Dermis microvascular lymphatic vessel endothelial cell (primary cell): ENCODE measurements around the gene RNPC3. TPM values are rescaled to one million over a fixed set of nuclear protein-coding genes. Genes with fewer than 3 reads are reported as not detected.
"Not testable (repeated sequence)": the region's sequence is repeated elsewhere in the genome, so short reads cannot be mapped to it uniquely, and the experiment has no call there.

Experiments
- DNase-seq, 2 donors: peaks; one replicate each; pipeline versions ENCODE4 v3.0.0 to v3.0.0-alpha.2; 2010; ENCODE audit warnings: low read depth in 2 of 2
- total RNA-seq: library from RNA; depleted of rRNA; stranded (reverse); fragments of >200 nt; gene quantifications from 2 replicates; pipeline ENCODE4 v1.2.1, GENCODE V29; 2014

The RNPC3 gene
- total RNA-seq, 1 donor from 2014 or later: 3.1 TPM

DNA sequence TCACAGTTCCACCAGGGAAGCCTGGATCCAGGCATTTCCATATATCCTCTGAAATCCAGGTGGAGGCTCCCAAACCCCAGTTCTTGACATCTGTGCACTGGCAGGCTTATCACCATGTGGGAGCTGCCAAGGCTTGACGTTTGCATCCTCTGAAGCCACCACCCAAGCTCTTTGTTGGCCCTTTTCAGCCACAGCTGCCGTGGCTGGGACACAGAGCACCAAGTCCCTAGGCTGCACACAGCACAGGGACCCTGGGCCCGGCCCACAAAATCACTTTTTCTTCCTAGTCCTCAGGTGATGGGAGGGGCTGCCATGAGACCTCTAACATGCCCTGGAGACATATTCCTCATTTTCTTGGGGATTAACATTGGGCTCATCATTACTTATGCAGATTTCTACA, 22.3 kb downstream of the RNPC3 start:
- no peak for DNase-seq

DNA sequence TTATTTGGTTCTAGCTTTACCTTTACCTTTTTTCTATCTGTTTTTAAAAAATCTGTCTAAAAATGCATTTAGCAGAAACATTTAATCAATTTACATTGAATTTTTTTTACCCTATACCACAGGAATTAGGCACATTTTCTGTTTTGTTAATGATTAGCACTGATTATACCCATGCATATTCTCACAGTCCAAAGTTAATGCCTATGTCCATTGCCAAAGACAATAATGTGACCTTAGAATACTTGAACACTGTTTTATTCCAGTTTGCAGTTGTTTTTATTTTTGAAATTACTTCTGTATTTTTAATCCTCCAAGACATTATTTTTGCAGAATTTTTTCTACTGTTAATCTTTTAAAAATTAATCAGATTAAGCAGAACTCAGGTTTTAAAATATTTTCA, 34.9 kb downstream of the RNPC3 start:
- DNase-seq: no peak

DNA sequence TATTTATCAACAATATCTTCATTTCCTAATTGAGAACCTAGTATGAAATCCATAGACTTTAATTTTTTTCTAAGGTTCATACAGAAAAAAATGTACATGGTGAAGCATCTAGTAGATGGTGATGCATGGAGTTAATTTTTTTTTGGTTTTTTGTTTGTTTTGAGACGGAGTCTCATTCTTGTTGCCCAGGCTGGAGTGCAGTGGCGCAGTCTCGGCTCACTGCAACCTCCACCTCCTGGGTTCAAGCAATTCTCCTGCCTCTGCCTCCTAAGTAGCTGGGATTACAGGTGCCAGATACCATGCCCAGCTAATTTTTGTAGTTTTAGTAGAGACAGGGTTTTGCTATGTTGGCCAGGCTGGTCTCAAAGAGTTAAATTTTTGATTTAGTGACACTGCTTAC, 35.6 kb downstream of the RNPC3 start:
- not testable (repeated sequence) for DNase-seq

DNA sequence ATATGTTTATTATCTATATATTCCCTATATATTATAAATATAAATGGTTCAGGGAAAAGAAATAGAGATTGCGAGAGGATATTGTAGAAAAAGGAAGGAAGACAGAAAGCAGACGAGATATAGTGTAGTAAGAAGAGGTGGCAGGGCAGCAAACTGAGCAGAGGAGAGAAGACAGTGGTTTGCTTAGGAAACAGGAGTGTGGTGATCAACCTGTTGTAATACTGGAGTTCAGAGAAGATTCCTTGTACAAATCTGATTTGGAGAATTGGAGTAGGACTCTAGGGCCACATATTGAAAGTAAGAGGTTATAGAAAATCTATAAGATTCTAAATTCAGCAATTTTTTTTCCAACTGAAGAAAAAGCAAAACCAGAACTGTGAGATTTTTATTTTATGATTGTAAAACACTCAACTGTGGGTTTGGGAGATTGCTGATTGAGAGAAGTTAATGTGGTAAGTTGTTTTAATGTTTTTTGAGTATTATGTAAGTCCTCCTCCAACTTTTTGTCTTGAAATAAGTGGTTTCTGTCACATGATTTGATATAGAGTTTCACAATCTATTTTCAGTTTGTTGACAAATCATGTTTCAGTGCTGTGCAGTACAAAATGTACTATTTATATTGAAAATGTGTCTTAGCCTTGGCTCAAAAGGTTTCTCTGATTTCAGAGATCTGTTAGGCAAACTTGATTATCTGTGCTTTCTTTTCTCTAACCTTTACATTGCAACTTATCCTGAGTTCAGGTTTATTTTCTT, 36.3 kb downstream of the RNPC3 start:
- no peak for DNase-seq

DNA sequence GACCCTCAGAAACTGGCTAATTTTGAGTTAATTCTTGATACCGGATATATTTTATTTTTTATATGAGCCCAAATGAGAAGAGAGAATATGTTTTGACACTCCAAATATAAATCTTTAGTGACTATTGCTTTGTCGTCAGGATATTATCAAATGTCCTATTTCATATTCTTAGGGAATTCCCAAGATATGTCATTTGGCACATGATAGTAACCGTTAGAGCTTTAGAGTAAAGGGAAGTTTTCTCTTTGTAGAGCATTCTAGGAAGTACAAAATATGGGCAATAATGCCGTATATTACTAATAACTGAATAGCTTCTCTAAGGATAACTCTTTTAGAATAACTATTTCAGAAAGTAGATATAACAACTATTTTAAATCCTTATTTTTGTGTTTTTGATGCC, 37.6 kb downstream of the RNPC3 start:
- no peak for DNase-seq

DNA sequence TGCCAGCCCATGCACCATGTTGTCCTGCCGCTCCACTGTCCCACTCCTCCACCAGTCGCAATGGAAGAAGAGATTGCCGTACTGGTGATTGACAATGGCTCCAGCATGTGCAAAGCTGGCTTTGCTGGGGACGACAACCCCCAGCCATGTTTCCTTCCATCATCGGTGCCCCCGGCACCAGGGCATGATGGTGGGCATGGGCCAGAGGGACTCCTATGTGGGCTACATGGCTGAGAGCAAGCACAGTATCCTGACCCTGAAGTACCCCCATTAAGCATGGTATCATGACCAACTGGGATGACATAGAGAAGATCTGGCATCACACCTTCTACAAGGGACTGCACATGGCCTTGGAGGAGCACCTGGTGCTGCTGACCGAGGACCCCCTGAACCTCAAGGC, 44.0 kb downstream of the RNPC3 start:
- DNase-seq: no peak

DNA sequence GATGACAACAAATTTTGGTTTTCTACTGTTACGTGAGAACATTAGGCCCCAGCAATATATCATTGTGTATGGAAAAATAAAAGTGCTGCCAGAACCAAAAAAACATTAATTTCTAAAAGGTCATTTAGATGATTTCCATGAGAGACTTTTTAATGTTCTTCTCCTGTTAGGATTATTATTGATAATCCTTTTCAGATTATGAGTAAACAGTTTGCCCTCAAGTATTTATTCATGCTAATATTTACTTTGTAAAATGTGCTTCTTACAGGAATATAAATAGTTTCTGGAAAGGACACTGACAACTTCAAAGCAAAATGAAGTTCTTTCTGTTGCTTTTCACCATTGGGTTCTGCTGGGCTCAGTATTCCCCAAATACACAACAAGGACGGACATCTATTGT, 45.8 kb downstream of the RNPC3 start, which contains the start of gene AMY2B:
TSS of gene AMY2B (plus strand) at position 301 of the 400 bp plus-strand sequence. CDS start at position 315, 14 bp downstream.
- DNase-seq: not testable (repeated sequence)

DNA sequence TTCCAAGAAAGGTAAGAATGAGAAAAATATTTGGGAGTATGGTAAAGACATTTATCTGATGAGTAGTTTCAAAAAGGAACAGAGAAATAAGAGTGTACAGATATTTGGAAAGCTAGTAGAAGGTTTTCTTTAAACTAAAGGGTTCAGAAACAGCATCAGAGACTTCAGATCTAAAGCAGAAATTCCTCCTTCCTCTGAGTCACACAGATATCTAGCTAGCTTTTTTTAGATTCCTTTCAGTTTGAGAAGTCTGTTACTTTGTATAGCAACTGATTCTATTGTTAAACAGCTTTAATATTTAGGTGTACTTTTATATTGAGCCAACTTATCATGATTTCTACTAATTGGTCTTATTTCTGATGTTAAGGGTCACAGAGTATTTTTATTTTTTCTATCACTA, 50.6 kb downstream of the RNPC3 start:
- no peak for DNase-seq

DNA sequence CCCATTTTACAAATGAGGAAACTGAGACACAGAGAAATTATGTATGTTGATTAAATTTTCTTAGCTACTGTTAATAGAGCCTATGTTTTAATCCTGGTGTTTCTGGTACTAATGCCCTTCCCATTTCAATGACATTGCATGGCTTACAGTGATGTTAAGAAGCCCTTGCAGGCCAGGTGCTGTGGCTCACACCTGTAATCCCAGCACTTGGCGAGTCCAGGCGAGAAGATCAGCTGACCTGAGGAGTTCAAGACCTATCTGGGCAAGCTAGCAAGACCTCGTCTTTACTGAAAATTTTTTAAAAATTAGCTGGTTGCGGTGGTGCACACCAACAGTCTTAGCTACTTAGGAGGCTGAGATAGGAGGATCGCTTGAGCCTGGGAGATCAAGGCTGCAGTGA, 51.3 kb downstream of the RNPC3 start:
- DNase-seq: not testable (repeated sequence)

DNA sequence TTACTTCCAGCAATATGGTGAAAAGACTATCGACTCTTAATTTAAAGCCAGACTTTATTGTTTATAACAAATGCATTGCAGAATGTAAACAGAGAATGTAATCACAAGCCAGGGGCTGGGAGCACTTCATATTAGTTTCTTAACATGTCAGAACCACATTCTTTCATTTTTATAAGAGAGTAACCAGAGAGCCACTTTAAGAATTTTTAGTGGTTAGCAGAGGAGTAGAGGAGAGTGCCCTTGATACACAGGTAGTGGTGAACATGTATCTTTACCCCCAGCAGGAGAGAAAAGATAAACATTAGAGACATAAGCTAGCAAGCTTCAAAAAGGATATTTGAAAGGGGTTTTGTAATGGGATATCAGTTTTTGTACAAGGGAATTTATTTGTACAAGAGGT, 57.0 kb downstream of the RNPC3 start:
- no peak for DNase-seq

DNA sequence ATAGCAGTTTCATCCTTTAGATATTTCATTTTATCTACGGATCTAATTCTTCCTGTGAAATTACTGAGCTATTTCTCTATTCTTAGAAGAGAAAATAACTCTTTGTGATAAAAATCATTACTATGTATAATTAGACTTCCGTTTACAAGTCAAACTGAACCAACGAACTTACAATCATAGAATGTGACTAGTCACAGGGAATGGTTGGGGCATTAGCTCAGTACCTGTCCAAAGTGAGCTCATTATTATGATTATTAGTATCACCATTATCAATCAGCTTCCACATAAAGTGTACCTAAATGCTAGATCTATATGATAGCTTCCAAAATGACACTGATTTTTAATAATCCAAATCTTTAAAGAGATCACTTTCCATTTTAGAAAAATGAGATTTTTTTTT, 58.4 kb downstream of the RNPC3 start:
- no peak for DNase-seq

DNA sequence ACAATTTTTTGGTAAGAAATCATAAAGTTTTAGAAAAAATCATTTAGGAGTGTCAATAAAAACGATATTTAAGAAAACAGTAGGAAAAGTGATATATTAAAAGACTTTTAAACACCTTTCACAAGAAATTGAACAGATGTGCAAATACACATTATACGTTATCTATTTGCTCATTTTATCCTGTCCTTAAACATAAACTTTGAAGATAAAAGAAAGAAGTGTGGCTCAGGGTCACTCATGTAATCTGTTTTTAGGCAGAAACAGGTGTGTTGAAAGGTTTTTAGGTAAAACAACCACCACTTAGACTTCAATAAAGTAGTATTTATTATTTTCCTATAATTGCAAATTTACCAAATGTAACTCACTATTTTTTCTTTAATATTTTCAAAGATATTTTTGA, 59.0 kb downstream of the RNPC3 start:
- DNase-seq: no peak

DNA sequence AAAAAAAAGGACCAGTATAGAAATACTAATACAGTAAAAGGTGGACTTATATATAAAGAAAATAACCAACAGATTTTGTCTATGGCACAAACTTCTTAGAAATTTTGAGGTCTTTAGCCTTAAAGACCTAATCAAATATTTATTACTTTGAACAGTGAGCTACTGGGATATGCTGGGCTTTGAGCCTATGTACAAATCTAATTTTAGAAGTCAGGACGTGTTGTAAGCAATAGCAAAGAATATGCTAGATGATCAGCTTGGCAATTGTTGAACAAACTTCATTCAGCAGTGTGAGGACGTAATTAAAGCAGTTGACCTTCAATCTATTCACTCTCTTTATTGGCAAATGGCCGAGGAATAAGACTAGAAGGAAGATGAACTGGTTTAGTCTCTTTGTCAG, 77.2 kb downstream of the RNPC3 start:
- not testable (repeated sequence) for DNase-seq

Other genes with a start within 250 kb of the RNPC3 start
- gene AMY2B, start 45.9 kb downstream of the RNPC3 start, total RNA-seq: 0.90 and 1.9 TPM in 2 replicates
- under 0.01 TPM in 1 of 2 replicates, not detected in the other for gene AMY2A, start 91.7 kb downstream of the RNPC3 start, total RNA-seq
- not detected in 2 replicates for gene AMY1A, start 130.1 kb downstream of the RNPC3 start, total RNA-seq
- gene AMY1B, start 170.5 kb downstream of the RNPC3 start, total RNA-seq: not detected in 2 replicates
- not detected in 2 replicates for gene AMY1C, start 224.2 kb downstream of the RNPC3 start, total RNA-seq